ENCODE measurements around the gene RMRP.

RMRP gene

GRCh38 chr9:35657546-35658136, at the start of gene RMRP:
RMRP (minus strand) TSS chr9:35658019.
- H3K4me3 Mint-ChIP-seq = peak within 1 kb of the TSS; percentile 86

DNA sequence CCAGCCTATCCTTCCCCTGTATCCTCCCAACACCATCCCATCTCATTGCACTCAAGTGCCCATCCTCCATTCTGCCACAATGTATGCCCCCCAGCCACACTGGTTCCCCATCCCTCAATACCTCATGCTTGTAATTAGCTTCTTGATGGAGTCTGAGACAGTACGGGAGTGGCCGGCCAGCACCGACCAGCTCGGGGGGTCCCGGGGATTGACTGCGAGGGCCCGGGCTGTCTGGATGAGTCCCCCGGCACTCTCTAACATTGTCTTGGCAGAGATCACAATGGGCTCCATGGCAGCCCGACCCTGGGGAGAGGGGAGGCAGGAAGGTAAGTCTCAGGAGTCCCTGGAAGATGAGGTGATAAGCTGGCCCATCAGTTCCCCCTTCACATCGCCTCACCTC, 49.1 kb upstream of the RMRP start:
- Mint-ChIP-seq H3K4me1 (no peaks in the 10 kb centered on the region), H3K4me3 (no peak overlapping the region), H3K27ac (no peak overlapping the region), H3K36me3 (ENCODE audit: low read depth) (peaks cover 64% of the 10 kb centered on the region), H3K27me3 (no peaks in the 10 kb centered on the region), H3K9me3 (no peaks in the 10 kb centered on the region)
- ATAC-seq = no peak
- DNase-seq = no peak

More at GRCh38 chr9:35657546-35658136, at the start of gene RMRP:
- Mint-ChIP-seq H3K9me3 (peaks cover 4% of the 10 kb centered on the region), H3K27ac (peak within 1 kb of the TSS; percentile 100), H3K27me3 (peaks cover 5% of the 10 kb centered on the region), H3K36me3 (ENCODE audit: low read depth) (peaks cover 34% of the 10 kb centered on the region), H3K4me1 (peaks cover 60% of the 10 kb centered on the region)
- DNase-seq (peak; percentile 97), ATAC-seq (peak; percentile 97)

DNA sequence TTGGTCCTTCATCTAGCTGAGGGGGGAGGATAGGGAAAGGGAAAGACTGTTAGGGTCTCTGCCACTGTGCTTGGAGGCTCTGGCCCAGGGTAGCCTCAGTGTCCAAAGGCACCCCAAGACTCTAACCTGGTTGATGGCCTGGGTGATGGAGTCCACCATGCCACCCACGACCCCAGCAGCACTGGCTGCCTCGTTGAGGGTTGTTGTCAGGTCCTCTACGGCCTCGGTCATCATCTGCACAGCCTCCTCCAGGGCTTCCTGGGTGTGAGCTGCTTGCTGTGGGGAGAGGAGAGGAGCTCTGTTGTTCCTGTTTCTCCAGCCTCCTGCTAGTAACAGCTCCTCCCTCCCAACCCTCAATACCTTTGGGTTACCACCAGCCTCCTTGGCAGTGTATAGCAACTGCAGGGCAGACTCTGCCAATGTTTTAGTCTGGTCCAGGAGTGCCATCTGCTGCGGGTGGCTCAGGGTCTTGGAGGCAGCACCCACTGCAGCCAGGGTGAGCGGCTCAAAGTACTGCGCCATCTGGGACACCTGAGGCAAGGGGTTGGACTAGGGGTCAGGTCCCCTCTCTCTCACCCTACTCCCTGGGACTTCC, 48.1 kb upstream of the RMRP start:
- Mint-ChIP-seq H3K9me3 (no peaks in the 10 kb centered on the region), H3K36me3 (ENCODE audit: low read depth) (peaks cover 58% of the 10 kb centered on the region), H3K27ac (no peak overlapping the region), H3K4me3 (no peak overlapping the region), H3K27me3 (no peaks in the 10 kb centered on the region), H3K4me1 (no peaks in the 10 kb centered on the region)
- DNase-seq (no peak), ATAC-seq (peak; percentile 20)

DNA sequence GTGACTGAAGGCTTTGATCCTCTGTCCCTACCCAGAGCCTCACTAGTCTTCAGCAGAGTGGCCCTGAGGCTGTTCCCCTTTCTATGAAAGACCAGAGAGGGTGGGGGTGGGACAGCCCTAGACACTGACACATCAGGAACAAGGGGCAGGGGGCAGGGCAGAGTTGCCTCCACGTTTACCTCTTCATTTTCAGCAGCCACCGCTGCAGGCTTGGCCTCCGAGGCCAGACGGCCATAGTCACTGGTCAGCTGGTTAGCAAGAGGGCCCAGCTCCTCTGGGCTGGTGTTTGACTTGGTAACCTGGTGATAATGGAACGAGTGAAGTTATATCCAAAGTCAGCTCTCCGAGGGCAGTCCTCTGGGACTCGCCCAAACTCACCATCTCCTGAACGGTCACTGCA, 47.6 kb upstream of the RMRP start:
- Mint-ChIP-seq H3K27ac (no peak overlapping the region), H3K36me3 (ENCODE audit: low read depth) (peaks cover 52% of the 10 kb centered on the region), H3K27me3 (no peaks in the 10 kb centered on the region), H3K9me3 (no peaks in the 10 kb centered on the region), H3K4me3 (no peak overlapping the region), H3K4me1 (no peaks in the 10 kb centered on the region)
- ATAC-seq = no peak
- no peak for DNase-seq

DNA sequence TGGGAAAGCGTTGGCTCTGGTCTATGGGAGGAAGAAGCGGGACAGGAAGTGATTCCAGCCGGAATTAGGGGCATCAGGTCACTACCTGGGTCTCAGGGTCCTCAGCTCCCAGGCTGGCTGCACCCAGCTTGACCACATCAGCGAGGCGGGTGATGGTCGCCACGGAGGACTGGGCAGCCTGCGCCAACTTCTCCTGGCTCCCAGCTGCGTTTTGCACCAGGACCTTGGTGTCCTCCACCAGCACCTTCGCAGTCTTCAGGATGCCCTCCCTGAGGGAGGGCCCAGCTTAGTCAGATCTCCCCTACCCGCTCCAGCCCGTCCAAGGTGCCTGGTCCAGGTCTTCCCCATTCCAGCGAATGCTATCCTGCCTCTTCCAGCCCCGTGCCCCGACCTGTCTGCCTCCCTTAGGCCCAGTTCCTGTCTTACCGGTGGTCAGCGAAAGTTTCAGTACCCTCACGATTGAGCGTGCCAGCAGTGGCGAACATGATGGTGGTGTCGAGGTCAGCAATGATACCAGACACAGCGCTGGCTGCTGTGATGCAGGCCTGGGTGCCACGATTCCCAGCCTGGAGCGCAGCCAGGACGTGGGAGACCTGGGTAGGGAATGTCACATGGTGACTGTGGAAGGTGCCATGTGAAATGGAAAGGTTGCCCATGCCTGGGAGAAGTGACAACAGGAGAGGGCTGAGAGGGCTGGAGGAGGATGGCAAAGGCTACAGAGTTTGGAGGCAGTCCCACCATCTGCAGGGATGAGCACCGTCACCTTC, 46.3 kb upstream of the RMRP start:
- DNase-seq = no peak
- Mint-ChIP-seq H3K27me3 (no peaks in the 10 kb centered on the region), H3K4me1 (no peaks in the 10 kb centered on the region), H3K9me3 (no peaks in the 10 kb centered on the region), H3K27ac (no peak overlapping the region), H3K4me3 (no peak overlapping the region), H3K36me3 (ENCODE audit: low read depth) (peaks cover 47% of the 10 kb centered on the region)
- no peak for ATAC-seq

DNA sequence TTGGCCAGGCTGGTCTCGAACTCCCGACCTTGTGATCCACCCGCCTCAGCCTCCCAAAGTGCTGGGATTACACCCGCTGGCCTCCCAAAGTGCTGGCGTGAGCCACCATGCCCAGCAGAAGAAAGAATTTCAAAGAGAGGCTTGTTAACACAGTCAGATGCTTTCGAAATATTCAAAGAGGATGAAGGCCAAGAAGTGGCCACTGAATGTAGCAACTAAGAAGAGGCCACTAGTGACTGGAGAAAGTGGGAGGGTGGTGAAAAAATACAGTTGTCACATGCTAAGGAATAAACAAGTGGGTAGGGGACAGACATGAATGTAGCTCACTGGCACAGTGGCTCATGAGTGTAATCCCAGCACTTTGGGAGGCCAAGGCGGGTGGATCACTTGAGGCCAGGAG, 44.9 kb upstream of the RMRP start:
- H3K36me3 Mint-ChIP-seq (ENCODE audit: low read depth) = peaks cover 41% of the 10 kb centered on the region
- DNase-seq = no peak

DNA sequence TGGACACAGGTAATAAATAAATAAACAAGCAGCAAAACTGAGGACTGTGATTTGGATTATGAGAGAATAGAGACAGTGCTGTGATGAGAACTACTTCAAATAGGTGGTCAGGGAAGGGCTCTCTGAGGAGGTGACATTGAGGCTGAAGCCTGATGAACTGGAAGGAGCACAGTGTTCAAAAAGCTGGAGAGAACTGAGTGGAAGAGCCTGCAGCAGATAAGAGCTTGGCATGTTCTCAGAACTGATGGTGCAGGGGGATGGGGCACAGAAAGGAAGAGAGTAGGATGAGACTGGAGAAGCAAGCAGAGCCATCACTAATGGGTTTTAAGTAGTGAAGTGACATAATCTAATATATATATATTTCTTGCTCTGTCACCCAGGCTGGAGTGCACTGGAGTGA, 43.1 kb upstream of the RMRP start:
- Mint-ChIP-seq H3K27me3 (no peaks in the 10 kb centered on the region), H3K4me3 (no peak overlapping the region), H3K36me3 (ENCODE audit: low read depth) (peaks cover 40% of the 10 kb centered on the region), H3K9me3 (no peaks in the 10 kb centered on the region), H3K4me1 (peaks cover 6% of the 10 kb centered on the region), H3K27ac (no peak overlapping the region)
- ATAC-seq = no peak
- no peak for DNase-seq

More for the DNA sequence above, 44.9 kb upstream of the RMRP start:
- H3K9me3 Mint-ChIP-seq = no peaks in the 10 kb centered on the region
- H3K27ac Mint-ChIP-seq = no peak overlapping the region
- H3K4me1 Mint-ChIP-seq = no peaks in the 10 kb centered on the region
- no peaks in the 10 kb centered on the region for H3K27me3 Mint-ChIP-seq
- no peak for ATAC-seq
- H3K4me3 Mint-ChIP-seq = no peak overlapping the region

- Mint-ChIP-seq H3K4me3 (no peak overlapping the region), H3K27me3 (no peaks in the 10 kb centered on the region), H3K36me3 (ENCODE audit: low read depth) (peaks cover 38% of the 10 kb centered on the region), H3K27ac (no peak overlapping the region), H3K9me3 (no peaks in the 10 kb centered on the region), H3K4me1 (peaks cover 6% of the 10 kb centered on the region)
- DNase-seq (no peak), ATAC-seq (no peak)
Observed at GRCh38 chr9:35700031-35700430, 42.2 kb upstream of the RMRP start.

GRCh38 chr9:35698231-35698630, 40.4 kb upstream of the RMRP start:
- H3K4me1 Mint-ChIP-seq = peaks cover 6% of the 10 kb centered on the region
- H3K9me3 Mint-ChIP-seq = no peaks in the 10 kb centered on the region
- H3K36me3 Mint-ChIP-seq (ENCODE audit: low read depth) = peaks cover 24% of the 10 kb centered on the region
- H3K4me3 Mint-ChIP-seq = no peak overlapping the region
- no peaks in the 10 kb centered on the region for H3K27me3 Mint-ChIP-seq
- DNase-seq = no peak
- H3K27ac Mint-ChIP-seq = no peak overlapping the region
- ATAC-seq = no peak

DNA sequence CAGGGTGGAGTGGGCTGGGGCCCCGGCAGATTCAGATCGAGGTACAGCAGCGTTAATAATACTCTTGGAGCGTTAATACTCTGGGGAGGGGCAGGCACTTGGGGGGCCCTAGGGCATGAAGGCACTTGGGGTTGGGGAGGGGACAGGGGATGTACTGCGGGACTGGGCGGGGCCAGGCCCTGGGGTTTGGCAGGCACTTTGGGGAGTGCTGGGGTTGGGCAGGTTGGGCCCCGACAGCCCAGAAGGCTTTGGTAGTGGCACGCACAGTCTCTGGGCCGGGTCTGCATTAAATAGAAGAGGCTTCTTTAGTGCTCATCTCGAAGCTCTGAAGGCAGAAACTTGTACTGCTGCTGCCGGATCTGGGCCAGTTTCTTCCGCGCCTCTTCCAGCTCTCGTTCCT, 39.7 kb upstream of the RMRP start:
- H3K27ac Mint-ChIP-seq = no peak overlapping the region
- H3K27me3 Mint-ChIP-seq = no peaks in the 10 kb centered on the region
- DNase-seq (no peak), ATAC-seq (no peak)
- H3K4me3 Mint-ChIP-seq = no peak overlapping the region
- peaks cover 18% of the 10 kb centered on the region for H3K36me3 Mint-ChIP-seq (ENCODE audit: low read depth)
- peaks cover 6% of the 10 kb centered on the region for H3K4me1 Mint-ChIP-seq
- H3K9me3 Mint-ChIP-seq = no peaks in the 10 kb centered on the region

- no peak overlapping the region for H3K27ac Mint-ChIP-seq
Observed at GRCh38 chr9:35696520-35697215, 38.8 kb upstream of the RMRP start.

DNA sequence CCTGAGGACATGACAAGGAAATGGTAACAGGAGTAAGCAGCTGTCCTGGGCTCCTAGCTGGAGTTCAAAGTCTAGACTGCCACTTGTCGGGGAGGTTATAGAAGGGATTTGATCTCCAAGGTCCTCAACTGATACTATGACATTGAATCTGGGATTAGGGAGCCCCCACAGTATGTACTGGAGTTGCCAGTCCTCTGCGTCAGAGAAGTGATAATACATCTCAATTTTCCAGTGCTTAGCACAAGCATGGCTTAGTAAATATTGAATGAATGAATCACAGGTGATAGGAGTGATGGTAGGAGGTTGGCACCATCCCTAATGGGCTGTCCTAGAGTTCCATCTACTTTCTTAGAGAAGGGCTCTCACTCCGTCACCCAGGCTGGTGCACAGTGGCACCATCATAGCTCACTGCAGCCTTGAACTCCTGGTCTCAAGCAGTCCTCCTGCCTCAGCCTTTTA, 38.2 kb upstream of the RMRP start:
- Mint-ChIP-seq H3K9me3 (no peaks in the 10 kb centered on the region), H3K36me3 (ENCODE audit: low read depth) (peaks cover 18% of the 10 kb centered on the region), H3K4me3 (no peak overlapping the region), H3K27ac (no peak overlapping the region), H3K27me3 (no peaks in the 10 kb centered on the region), H3K4me1 (peaks cover 6% of the 10 kb centered on the region)
- DNase-seq (no peak), ATAC-seq (no peak)

More at GRCh38 chr9:35696520-35697215, 38.8 kb upstream of the RMRP start:
- H3K27me3 Mint-ChIP-seq = no peaks in the 10 kb centered on the region
- DNase-seq = peak; percentile 66
- no peaks in the 10 kb centered on the region for H3K9me3 Mint-ChIP-seq
- peaks cover 6% of the 10 kb centered on the region for H3K4me1 Mint-ChIP-seq
- peak; percentile 88 for ATAC-seq
- no peak overlapping the region for H3K4me3 Mint-ChIP-seq
- peaks cover 18% of the 10 kb centered on the region for H3K36me3 Mint-ChIP-seq (ENCODE audit: low read depth)

DNA sequence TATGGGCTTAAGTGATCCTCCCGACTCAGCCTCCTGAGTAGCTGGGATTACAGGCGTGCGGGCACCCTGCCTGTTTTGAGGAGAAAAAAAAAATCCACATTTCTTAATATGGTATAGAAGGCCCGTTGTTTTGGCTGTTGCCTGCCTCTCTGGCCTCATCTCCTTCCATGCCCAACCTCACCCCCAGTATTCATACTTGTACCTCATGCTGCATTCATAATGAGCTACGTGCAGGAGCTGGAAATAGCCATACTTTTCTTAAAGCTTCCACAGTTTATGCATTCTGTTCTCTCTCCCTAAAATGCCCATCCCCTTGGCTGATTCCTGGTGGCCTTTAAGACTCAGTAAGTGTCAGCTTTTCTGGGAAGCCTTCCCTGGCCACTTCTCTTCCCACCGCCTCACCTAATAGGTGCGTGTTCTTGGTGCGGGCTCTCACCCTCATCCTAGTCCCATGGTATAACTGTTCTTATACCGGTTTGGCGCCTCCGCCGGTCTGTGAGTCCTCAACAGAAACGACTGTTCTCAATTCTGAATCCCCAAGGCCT, 34.0 kb upstream of the RMRP start:
- ATAC-seq (no peak), DNase-seq (no peak)
- Mint-ChIP-seq H3K36me3 (ENCODE audit: low read depth) (peaks cover 7% of the 10 kb centered on the region), H3K4me1 (peaks cover 22% of the 10 kb centered on the region), H3K27ac (no peak overlapping the region), H3K4me3 (no peak overlapping the region), H3K9me3 (no peaks in the 10 kb centered on the region), H3K27me3 (no peaks in the 10 kb centered on the region)

DNA sequence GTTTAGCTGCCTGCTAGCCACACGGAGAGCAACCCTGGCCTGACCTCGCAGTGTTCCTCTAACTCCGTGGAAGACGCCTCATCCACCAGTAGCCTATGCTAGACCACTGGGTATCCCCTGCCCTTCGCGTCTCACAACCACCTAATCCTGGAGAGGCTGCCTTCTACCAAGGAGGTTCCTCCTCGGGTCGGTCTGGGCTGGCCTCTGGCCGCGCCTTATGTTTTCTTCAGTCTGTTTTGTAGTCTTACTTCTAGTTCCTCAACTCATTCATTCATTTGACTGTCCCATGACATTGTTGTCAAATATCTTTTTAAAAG, 33.5 kb upstream of the RMRP start:
- Mint-ChIP-seq H3K27me3 (no peaks in the 10 kb centered on the region), H3K9me3 (no peaks in the 10 kb centered on the region), H3K27ac (peak overlapping the region; percentile 44), H3K36me3 (ENCODE audit: low read depth) (peaks cover 1% of the 10 kb centered on the region), H3K4me1 (peaks cover 20% of the 10 kb centered on the region), H3K4me3 (peak overlapping the region; percentile 74)
- ATAC-seq (peak; percentile 3), DNase-seq (no peak)
